H1 (cell line): ENCODE results near the gene SUGP1. TPM values are rescaled to one million over a fixed set of nuclear protein-coding genes. Genes with fewer than 3 reads are reported as not detected.

Source experiments
- CHD1 ChIP-seq: IDR thresholded peaks from 2 replicates; pipeline ENCODE4 v1.6.1; 2012; ENCODE audit warnings: low read depth, low read length, improper control_type of control experiment
- E2F6 ChIP-seq: IDR thresholded peaks from 2 replicates; pipeline ENCODE4 v1.6.1; 2012; ENCODE audit warnings: inconsistent platforms
- EZH2 ChIP-seq: fragments of 200-600 bp; sonication (generic); IDR thresholded peaks from 2 replicates; pipeline ENCODE4 v1.7.1; 2012; ENCODE audit warnings: low read depth, mild to moderate bottlenecking, moderate library complexity, low read length, inconsistent platforms; ENCODE audit not compliant: severe bottlenecking
- GABPA ChIP-seq: IDR thresholded peaks from 2 replicates; pipeline ENCODE4 v1.6.1; 2011; ENCODE audit warnings: mild to moderate bottlenecking, low read length, moderate library complexity, borderline replicate concordance; ENCODE audit not compliant: insufficient read depth
- HDAC2 ChIP-seq, 2 experiments: fragments of 300-600 bp in 1 of 2; sonication (generic) in 1 of 2; IDR thresholded peaks; 2 replicates each; pipeline ENCODE4 v1.6.1; 2011 to 2012; ENCODE audit warnings: low read depth in 2 of 2, low read length in 2 of 2, mild to moderate bottlenecking in 2 of 2, moderate library complexity in 2 of 2, borderline replicate concordance in 1 of 2, inconsistent platforms in 1 of 2
- HDAC6 ChIP-seq: IDR thresholded peaks from one replicate; pipeline ENCODE4 v1.7.1; 2012; ENCODE audit warnings: low read depth, mild to moderate bottlenecking, inconsistent platforms, low read length, moderate library complexity
- KDM4A ChIP-seq: IDR thresholded peaks from one replicate; pipeline ENCODE4 v1.7.1; 2012; ENCODE audit warnings: low read depth, mild to moderate bottlenecking, moderate library complexity, low read length, inconsistent platforms; ENCODE audit not compliant: severe bottlenecking
- POLR2A ChIP-seq, 2 experiments: IDR thresholded peaks; 1 replicate in 1 of 2; 2 replicates in 1 of 2; pipeline ENCODE4 v1.6.1; 2011; ENCODE audit warnings: low read depth in 2 of 2, low read length in 2 of 2, mild to moderate bottlenecking in 2 of 2; ENCODE audit errors: control extremely low read depth in 1 of 2
- SIX5 ChIP-seq: IDR thresholded peaks from 2 replicates; pipeline ENCODE4 v1.6.1; 2011; ENCODE audit warnings: mild to moderate bottlenecking, low read depth, low read length
- YY1 ChIP-seq: IDR thresholded peaks from 2 replicates; pipeline ENCODE4 v1.6.1; 2011; ENCODE audit warnings: low read depth, mild to moderate bottlenecking, low read length
- polyA plus RNA-seq, 7 experiments: library from polyadenylated mRNA; depleted of rRNA in 3 of 7; stranded (reverse) in 5 of 7; unstranded in 2 of 7; fragments of >200 nt in 5 of 7; fragments of 200-250 nt in 2 of 7; gene quantifications; 1 replicate in 5 of 7; 2 replicates in 1 of 7; 4 replicates in 1 of 7; pipeline versions ENCODE4 v1.2.1 to v1.2.3, GENCODE V29; 2011 to 2013; ENCODE audit warnings: missing spikeins in 2 of 7, mixed read lengths in 2 of 7
- total RNA-seq: library from RNA; stranded (reverse); fragmentation: NEBNext Ultra II Directional; extraction: Animal tissue kit (Norgen Biotek cat#: 25700); gene quantifications from 2 replicates; pipeline ENCODE4 v1.2.1, GENCODE V29; 2021

SUGP1 gene
- total and polyA plus RNA-seq, 2 of the 8 experiments (the other 6 are each of a cell fraction or from before 2014, with no cell fraction given), result 38.5 to 65.2 TPM

GRCh38 chr19:19258589-19259338, 61.5 kb downstream of the SUGP1 start (continued):
- TF ChIP-seq GABPA (no peak), HDAC2 (IDR thresholded peaks at IDR 0.05; ENCODE audit: borderline replicate concordance in 1 of 2, low read depth in 2 of 2, low read length in 2 of 2) (no peak), POLR2A (IDR thresholded peaks at IDR 0.05; ENCODE audit: control extremely low read depth in 1 of 2, low read depth in 2 of 2, low read length in 2 of 2) (no peak), EZH2 (no peak), KDM4A (no peak), SIX5 (no peak), HDAC6 (no peak), YY1 (no peak), E2F6 (no peak), CHD1 (no peak)
